ENCODE measurements around the gene VAT1L. TPM values are rescaled to one million over a fixed set of nuclear protein-coding genes. Genes with fewer than 3 reads are reported as not detected.

VAT1L gene
- total RNA-seq, 2 donors from 2014 or later = 0.05 to 4.4 TPM

DNA sequence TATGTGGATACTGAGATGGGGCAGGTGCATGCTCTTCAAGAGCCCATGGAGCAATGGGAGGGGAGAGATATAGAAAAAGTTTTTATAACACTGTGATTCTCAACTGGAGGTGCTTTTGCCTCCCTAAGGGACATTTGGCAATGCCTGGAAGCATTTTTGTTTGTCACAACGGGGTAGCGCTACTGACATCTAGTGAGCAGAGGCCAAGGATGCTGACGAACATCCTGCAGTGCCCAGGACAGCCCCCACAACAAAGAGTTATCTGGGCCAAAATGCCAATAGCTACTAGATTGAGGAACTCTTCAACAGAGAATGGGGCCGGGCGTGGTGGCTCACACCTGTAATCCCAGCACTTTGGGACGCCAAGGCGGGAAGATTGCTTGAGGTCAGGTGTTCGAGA, 166.8 kb downstream of the VAT1L start:
- Histone ChIP-seq H3K4me3 (no peak overlapping the region), H3K9me3 (no peaks in the 10 kb centered on the region), H3K27me3 (replicated peaks; ENCODE audit: insufficient read depth) (no peaks in the 10 kb centered on the region), H3K4me1 (replicated peaks) (no peaks in the 10 kb centered on the region), H3K27ac (no peak overlapping the region), H3K36me3 (no peaks in the 10 kb centered on the region)
- WGBS = 81% methylated on average over 8 of the region's 8 CpGs
- intact Hi-C loops (cut with DNase I) = no loop called here
- no peak for TF ChIP-seq POLR2AphosphoS5 (IDR thresholded peaks at IDR 0.05)
- TF ChIP-seq POLR2A (IDR thresholded peaks at IDR 0.05) = no peak
- TF ChIP-seq CTCF (IDR thresholded peaks at IDR 0.05) = no peak
- DNase-seq (ENCODE audit: low spot score) = no peak

GRCh38 chr16:77956231-77956630, 167.9 kb downstream of the VAT1L start:
- no peak overlapping the region for H3K27ac ChIP-seq
- no peak overlapping the region for H3K4me3 ChIP-seq
- H3K36me3 ChIP-seq = no peaks in the 10 kb centered on the region
- intact Hi-C loops (cut with DNase I) = no loop called here
- H3K9me3 ChIP-seq = no peaks in the 10 kb centered on the region
- H3K4me1 ChIP-seq (replicated peaks) = no peaks in the 10 kb centered on the region
- WGBS = 90% methylated on average over 4 of the region's 4 CpGs
- H3K27me3 ChIP-seq (replicated peaks; ENCODE audit: insufficient read depth) = no peaks in the 10 kb centered on the region
- DNase-seq (ENCODE audit: low spot score) = no peak
- no peak for TF ChIP-seq POLR2A (IDR thresholded peaks at IDR 0.05)
- TF ChIP-seq POLR2AphosphoS5 (IDR thresholded peaks at IDR 0.05) = no peak
- TF ChIP-seq CTCF (IDR thresholded peaks at IDR 0.05) = no peak

- TF ChIP-seq CTCF (IDR thresholded peaks at IDR 0.05) (no peak), POLR2A (IDR thresholded peaks at IDR 0.05) (no peak), POLR2AphosphoS5 (IDR thresholded peaks at IDR 0.05) (no peak)
- Histone ChIP-seq H3K4me3 (no peak overlapping the region), H3K27me3 (replicated peaks; ENCODE audit: insufficient read depth) (no peaks in the 10 kb centered on the region), H3K4me1 (replicated peaks) (no peaks in the 10 kb centered on the region), H3K9me3 (no peaks in the 10 kb centered on the region), H3K27ac (no peak overlapping the region), H3K36me3 (no peaks in the 10 kb centered on the region)
- no peak for DNase-seq (ENCODE audit: low spot score)
- WGBS = 73% methylated on average over 5 of the region's 5 CpGs
- intact Hi-C loops (cut with DNase I) = no loop called here
These were observed 172.4 kb downstream of the VAT1L start for GRCh38 chr16:77960766-77961165.

DNA sequence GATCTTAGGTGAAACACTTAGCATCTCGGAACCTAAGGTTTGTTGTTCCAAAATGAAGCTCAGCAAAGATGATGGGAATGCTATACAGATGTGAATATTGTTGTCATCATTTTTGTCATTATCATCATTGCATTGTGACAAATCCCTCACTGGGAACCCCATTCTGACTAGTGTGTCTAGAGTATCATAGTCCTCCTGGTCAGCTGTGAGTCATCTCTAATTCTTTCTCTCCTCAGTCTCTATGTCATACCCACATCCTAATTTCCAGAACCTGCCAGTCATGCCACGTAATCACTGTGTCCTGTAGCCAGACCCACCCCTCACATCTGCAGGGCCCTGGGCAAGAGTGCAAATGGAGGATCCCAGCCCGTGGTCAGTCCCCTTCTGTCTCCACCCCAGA, 173.4 kb downstream of the VAT1L start:
- H3K36me3 ChIP-seq = no peaks in the 10 kb centered on the region
- intact Hi-C loops (cut with DNase I) = no loop called here
- H3K27me3 ChIP-seq (replicated peaks; ENCODE audit: insufficient read depth) = no peaks in the 10 kb centered on the region
- no peak for TF ChIP-seq POLR2A (IDR thresholded peaks at IDR 0.05)
- TF ChIP-seq POLR2AphosphoS5 (IDR thresholded peaks at IDR 0.05) = no peak
- TF ChIP-seq CTCF (IDR thresholded peaks at IDR 0.05) = no peak
- H3K9me3 ChIP-seq = no peaks in the 10 kb centered on the region
- H3K4me1 ChIP-seq (replicated peaks) = no peaks in the 10 kb centered on the region
- no peak overlapping the region for H3K27ac ChIP-seq
- H3K4me3 ChIP-seq = no peak overlapping the region
- 89% methylated on average over 3 of the region's 3 CpGs for WGBS
- DNase-seq (ENCODE audit: low spot score) = no peak

DNA sequence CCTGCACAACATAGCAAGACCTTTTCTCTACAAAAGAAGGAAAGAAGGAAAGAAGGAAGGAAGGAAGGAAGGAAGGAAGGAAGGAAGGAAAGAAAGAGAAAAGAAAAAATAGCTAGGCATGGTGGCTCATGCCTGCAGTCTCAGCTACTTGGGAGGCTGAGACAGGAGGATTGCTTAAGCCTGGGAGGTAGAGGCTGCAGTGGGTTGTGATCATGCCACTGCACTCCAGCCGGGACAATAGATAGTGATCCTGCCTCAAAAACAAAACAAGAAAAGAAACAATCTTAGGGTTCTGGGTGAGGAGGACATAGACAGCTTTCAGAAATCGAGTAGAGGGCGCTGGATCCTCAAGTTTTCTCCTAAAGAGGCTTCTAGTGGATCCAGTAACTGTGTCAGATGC, 174.3 kb downstream of the VAT1L start:
- DNase-seq (ENCODE audit: low spot score) = no peak
- H3K4me1 ChIP-seq (replicated peaks) = no peaks in the 10 kb centered on the region
- no peaks in the 10 kb centered on the region for H3K27me3 ChIP-seq (replicated peaks; ENCODE audit: insufficient read depth)
- WGBS = 89% methylated on average over 3 of the region's 3 CpGs
- no peaks in the 10 kb centered on the region for H3K9me3 ChIP-seq
- no peak overlapping the region for H3K4me3 ChIP-seq
- intact Hi-C loops (cut with DNase I) = no loop called here
- H3K36me3 ChIP-seq = no peaks in the 10 kb centered on the region
- H3K27ac ChIP-seq = no peak overlapping the region
- TF ChIP-seq CTCF (IDR thresholded peaks at IDR 0.05) (no peak), POLR2A (IDR thresholded peaks at IDR 0.05) (no peak), POLR2AphosphoS5 (IDR thresholded peaks at IDR 0.05) (no peak)

Measured in prostate gland (tissue), 2 donors.